ENCODE data around the gene CCNQ. TPM values are rescaled to one million over a fixed set of nuclear protein-coding genes. Genes with fewer than 3 reads are reported as not detected.

The CCNQ gene
- total RNA-seq, 2 experiments from 2014 or later, result 22.5 to 23.8 TPM

DNA sequence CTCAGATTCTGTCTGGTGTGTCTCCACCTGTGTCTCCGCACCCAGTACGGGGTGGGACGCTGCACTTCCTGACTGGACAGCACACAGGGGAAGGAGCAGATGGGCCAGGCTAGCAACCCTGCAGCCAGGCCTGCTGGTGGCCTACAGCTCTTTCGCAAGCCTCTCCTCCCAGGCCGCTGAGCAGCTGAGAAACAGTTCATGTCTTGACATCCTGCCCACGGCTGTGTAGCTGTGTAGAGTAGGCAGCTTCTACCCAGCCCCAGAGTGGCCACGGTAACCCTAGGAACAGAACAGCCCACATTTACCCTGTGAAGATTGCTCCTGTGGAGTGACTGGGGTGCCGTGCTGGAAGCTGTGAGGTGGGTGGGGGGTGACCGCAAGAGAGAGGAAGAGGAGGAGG, 38.9 kb downstream of the CCNQ start:
- no peak overlapping the region for H3K4me3 Mint-ChIP-seq
- no peaks in the 10 kb centered on the region for H3K27me3 Mint-ChIP-seq
- no peak overlapping the region for H3K27ac Mint-ChIP-seq
- ChIA-PET POLR2A (no interaction called here), CTCF (no interaction called here)
- no peaks in the 10 kb centered on the region for H3K36me3 Mint-ChIP-seq (ENCODE audit: low read depth)
- H3K9me3 Mint-ChIP-seq, result no peaks in the 10 kb centered on the region
- no peak for DNase-seq
- H3K4me1 Mint-ChIP-seq, result no peaks in the 10 kb centered on the region

DNA sequence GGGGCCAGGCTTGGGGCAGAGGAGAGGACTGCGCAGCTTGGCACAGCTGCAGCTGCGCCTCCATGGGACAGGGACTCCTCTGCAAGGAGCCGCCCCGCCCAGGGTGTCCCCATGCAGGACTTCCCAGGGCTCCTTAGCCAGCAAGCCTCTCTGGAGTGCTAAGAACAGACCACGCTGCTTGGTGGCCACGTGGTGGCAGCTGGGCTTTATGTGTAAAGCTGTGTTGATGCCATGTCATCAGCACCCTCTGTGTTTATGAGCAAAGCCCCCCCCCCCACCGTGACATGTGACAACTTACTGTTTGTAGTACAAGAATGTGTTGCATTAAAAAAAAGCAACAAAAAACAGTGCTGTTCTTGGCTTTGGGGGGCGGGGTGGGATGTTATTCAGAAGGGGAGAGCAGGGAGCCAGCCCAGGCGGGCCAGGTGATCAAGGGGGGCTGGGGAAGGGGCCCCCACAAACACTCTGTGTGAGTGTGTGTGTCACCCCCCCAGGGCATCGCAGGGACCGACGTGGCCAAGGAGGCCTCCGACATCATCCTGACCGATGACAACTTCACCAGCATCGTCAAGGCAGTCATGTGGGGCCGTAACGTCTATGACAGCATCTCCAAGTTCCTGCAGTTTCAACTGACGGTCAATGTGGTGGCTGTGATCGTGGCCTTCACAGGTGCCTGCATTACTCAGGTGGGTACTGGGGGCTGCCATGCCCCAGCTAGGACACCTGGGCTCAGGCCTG, 41.2 kb downstream of the CCNQ start:
- POLR2A ChIA-PET, result no interaction called here
- Mint-ChIP-seq H3K9me3 (no peaks in the 10 kb centered on the region), H3K4me1 (no peaks in the 10 kb centered on the region), H3K27ac (no peak overlapping the region), H3K4me3 (no peak overlapping the region), H3K27me3 (no peaks in the 10 kb centered on the region), H3K36me3 (ENCODE audit: low read depth) (no peaks in the 10 kb centered on the region)
- DNase-seq, result no peak
- CTCF ChIA-PET, result interaction anchor here (1.2 kb wide), 1 partner anchor 11 kb away, joined by 3 read pairs; no protein-coding TSS in a partner anchor

DNA sequence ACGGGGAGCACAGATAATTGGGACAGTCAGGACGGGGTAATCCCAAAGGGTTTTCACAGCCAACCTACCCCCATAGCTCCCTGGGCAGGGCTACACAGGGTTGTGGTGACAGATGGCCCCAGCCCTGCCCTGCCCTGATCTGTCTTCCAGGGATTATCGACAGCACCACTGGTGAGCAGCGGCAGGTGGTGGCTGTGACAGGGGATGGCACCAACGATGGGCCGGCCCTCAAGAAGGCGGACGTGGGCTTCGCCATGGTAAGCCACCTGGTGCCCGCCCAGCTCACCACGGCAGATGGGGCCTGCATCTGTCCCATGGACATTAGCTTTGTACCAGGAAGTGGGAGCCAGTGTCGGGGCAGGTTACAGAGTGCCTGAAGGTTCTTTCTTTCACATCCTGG, 42.2 kb downstream of the CCNQ start:
- Mint-ChIP-seq H3K9me3 (no peaks in the 10 kb centered on the region), H3K4me3 (no peak overlapping the region), H3K27me3 (no peaks in the 10 kb centered on the region), H3K4me1 (no peaks in the 10 kb centered on the region), H3K27ac (no peak overlapping the region), H3K36me3 (ENCODE audit: low read depth) (no peaks in the 10 kb centered on the region)
- DNase-seq, result no peak
- CTCF ChIA-PET, result interaction anchor here (1.1 to 1.4 kb wide), 4 partner anchors 9 to 92 kb away, joined by 3 to 4 read pairs (median 3); no protein-coding TSS in a partner anchor
- POLR2A ChIA-PET, result no interaction called here

DNA sequence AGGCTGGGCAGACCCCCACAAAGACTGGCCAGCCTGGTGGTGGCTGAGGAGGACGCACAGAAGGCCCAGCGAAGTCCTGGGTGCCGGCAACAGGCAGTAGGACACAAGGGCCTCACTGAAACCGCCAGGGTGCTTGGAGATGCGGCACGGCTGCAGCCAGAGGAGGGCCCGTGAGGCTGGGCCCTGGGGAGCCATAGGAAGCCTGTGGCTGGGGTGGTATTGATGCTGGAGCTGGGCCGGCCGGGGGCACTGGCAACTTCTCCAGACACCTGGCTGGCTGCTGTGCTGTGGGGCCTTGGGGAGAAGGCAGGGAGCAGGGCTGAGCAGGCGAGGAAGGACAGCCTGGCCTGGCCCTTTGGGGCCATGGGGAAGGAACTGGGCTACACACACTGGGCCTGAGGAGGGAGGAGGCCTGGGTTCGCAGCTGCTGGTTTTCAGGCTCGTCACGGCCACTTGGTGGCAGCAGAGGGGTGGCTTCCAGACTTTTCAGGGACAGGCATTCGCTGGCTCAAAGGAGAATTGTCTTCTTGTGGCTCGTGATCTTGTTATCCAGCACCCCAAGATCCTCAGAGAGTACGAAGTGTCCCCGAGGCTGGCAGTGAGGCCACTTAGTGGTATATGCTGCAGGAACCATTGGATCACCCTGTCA, 44.3 kb downstream of the CCNQ start:
- H3K36me3 Mint-ChIP-seq (ENCODE audit: low read depth), result no peaks in the 10 kb centered on the region
- DNase-seq, result peak; percentile 64
- ChIA-PET CTCF (interaction anchor here (0.6 to 2.6 kb wide), 8 partner anchors 10 to 113 kb away, joined by 3 to 13 read pairs (median 4); no protein-coding TSS in a partner anchor), POLR2A (no interaction called here)
- H3K4me3 Mint-ChIP-seq, result no peak overlapping the region
- no peaks in the 10 kb centered on the region for H3K4me1 Mint-ChIP-seq
- no peak overlapping the region for H3K27ac Mint-ChIP-seq
- no peaks in the 10 kb centered on the region for H3K27me3 Mint-ChIP-seq
- no peaks in the 10 kb centered on the region for H3K9me3 Mint-ChIP-seq

DNA sequence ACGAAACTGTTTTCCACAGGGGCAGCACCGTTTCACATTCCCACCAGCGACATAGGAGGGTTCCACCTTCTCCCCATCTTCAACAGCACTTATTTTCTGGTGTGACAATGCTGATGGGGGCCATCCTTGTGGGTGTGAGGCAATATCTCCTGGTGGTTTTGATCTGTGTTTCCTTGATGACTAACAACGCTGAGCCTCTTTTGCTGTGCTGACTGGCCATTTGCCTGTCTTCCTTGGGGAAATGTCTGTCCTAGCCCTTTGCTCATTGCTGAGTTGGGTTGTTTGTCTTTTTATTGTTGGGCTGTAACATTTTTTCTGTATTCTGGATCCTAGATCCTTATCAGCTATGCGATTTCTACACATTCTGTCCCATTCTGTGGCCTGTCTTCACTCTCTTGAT, 47.8 kb downstream of the CCNQ start:
- H3K27me3 Mint-ChIP-seq, result no peaks in the 10 kb centered on the region
- no peaks in the 10 kb centered on the region for H3K36me3 Mint-ChIP-seq (ENCODE audit: low read depth)
- POLR2A ChIA-PET, result no interaction called here
- no peak overlapping the region for H3K27ac Mint-ChIP-seq
- no peaks in the 10 kb centered on the region for H3K4me1 Mint-ChIP-seq
- CTCF ChIA-PET, result no interaction called here
- no peak overlapping the region for H3K4me3 Mint-ChIP-seq
- no peaks in the 10 kb centered on the region for H3K9me3 Mint-ChIP-seq
- DNase-seq, result no peak

DNA sequence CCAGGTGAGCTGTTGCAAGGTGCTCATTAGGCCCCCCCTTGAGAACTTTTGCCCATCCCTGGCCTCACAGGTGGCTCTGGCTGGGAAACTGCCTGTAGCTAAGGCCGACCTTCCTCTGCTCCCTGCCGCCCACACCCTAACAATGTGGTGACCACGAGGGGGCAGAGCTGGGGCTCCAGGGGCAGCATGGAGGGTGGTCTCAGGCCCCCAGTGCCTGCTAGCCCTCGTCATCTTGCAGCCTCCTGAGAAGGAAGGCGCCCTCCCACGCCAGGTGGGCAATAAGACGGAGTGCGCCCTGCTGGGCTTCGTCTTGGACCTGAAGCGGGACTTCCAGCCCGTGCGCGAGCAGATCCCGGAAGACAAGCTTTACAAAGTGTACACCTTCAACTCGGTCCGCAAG, 49.1 kb downstream of the CCNQ start:
- no peaks in the 10 kb centered on the region for H3K27me3 Mint-ChIP-seq
- H3K27ac Mint-ChIP-seq, result no peak overlapping the region
- no peaks in the 10 kb centered on the region for H3K4me1 Mint-ChIP-seq
- no peaks in the 10 kb centered on the region for H3K36me3 Mint-ChIP-seq (ENCODE audit: low read depth)
- no peak overlapping the region for H3K4me3 Mint-ChIP-seq
- H3K9me3 Mint-ChIP-seq, result no peaks in the 10 kb centered on the region
- ChIA-PET CTCF (interaction anchor here (1.2 kb wide), 1 partner anchor 10 kb away, joined by 5 read pairs; no protein-coding TSS in a partner anchor), POLR2A (no interaction called here)
- DNase-seq, result no peak

DNA sequence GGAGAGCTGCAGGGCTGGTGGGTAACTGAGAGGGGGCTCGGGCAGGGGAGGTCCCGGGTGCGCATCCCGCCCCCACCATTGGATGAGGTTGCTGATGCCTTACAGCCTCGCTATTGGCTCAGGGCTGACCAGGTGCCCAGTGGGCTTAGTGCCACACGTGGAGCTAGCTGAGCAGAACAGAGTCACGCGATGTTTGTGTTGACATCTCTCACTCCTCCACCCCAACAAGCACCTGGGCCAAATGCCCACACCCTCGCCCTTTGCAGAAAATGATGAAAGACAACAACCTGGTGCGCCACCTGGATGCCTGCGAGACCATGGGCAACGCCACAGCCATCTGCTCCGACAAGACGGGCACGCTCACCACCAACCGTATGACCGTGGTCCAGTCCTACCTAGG, 49.7 kb downstream of the CCNQ start:
- H3K4me1 Mint-ChIP-seq, result no peaks in the 10 kb centered on the region
- H3K9me3 Mint-ChIP-seq, result no peaks in the 10 kb centered on the region
- no peaks in the 10 kb centered on the region for H3K36me3 Mint-ChIP-seq (ENCODE audit: low read depth)
- H3K4me3 Mint-ChIP-seq, result no peak overlapping the region
- ChIA-PET POLR2A (no interaction called here), CTCF (interaction anchor here (1.2 kb wide), 1 partner anchor 10 kb away, joined by 5 read pairs; no protein-coding TSS in a partner anchor)
- no peaks in the 10 kb centered on the region for H3K27me3 Mint-ChIP-seq
- DNase-seq, result no peak
- H3K27ac Mint-ChIP-seq, result no peak overlapping the region

DNA sequence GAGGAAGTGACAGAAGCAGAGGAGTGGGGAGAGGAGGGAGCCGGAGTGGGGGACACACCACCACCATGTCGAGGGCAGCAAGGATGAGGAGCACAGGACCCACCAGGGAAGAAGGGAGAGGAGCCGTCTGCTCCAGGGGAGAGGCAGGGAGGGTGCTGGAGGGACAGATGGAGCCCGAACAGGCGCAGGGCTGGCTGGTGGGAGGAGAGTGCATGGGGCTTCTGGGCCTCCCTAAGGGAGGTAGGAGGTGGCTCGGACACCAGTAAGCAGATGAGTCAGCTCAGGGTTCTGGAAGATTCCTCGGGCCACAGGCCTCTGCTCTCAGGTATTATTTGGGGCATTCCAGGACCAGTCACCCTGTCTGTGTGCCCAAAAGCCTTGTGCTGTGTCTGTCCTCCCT, 51.7 kb downstream of the CCNQ start:
- Mint-ChIP-seq H3K9me3 (no peaks in the 10 kb centered on the region), H3K4me1 (no peaks in the 10 kb centered on the region), H3K27ac (no peak overlapping the region), H3K4me3 (no peak overlapping the region), H3K36me3 (ENCODE audit: low read depth) (no peaks in the 10 kb centered on the region), H3K27me3 (no peaks in the 10 kb centered on the region)
- DNase-seq, result no peak
- POLR2A ChIA-PET, result no interaction called here
- CTCF ChIA-PET, result interaction anchor here (0.9 kb wide), 1 partner anchor 9 kb away, joined by 3 read pairs; no protein-coding TSS in a partner anchor

DNA sequence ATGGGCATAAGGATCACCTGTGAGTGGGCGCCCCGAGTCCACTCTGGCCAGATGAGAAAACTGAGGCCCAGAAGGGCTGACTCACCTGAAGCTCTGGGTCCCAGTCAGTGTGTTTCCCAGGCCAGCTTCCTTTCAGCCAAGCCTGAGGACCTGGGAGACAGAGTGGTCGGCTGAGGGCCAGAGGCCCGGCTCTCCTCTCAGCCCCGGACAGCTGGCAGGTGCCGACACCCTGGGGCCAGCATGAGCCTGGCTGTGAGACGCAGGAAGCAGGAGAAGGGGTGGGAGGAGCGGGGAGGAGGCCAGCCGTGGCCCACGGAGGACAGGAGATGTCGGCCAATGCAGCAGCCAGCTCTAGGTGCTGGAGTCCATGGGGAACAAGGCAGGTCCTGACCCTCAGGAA, 52.6 kb downstream of the CCNQ start:
- H3K9me3 Mint-ChIP-seq, result no peaks in the 10 kb centered on the region
- H3K27ac Mint-ChIP-seq, result no peak overlapping the region
- H3K36me3 Mint-ChIP-seq (ENCODE audit: low read depth), result no peaks in the 10 kb centered on the region
- no peak overlapping the region for H3K4me3 Mint-ChIP-seq
- no peaks in the 10 kb centered on the region for H3K4me1 Mint-ChIP-seq
- POLR2A ChIA-PET, result no interaction called here
- no peaks in the 10 kb centered on the region for H3K27me3 Mint-ChIP-seq
- no peak for DNase-seq
- CTCF ChIA-PET, result interaction anchor here (0.6 to 1.3 kb wide), 3 partner anchors 31 to 127 kb away, joined by 3 read pairs; no protein-coding TSS in a partner anchor

DNA sequence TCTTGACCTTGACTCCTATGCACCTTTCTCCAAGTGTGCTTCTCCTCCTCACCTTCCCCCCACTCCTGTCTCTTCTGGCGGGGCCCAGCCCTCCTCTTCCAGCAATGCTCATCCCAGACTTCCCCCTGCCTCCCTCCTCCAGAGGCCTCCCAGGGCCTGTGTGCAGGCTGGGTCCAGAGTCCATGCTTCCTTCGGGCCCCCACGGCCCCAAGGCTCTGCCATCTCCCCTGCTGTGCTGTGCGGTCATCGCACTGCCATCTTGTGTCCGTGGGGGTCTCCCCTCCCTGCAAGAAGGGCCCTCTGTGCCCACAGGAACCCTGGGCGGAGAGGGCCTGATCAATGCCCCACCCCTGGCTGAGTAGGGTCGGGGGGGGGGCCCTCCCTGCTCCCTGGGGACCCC, 54.2 kb downstream of the CCNQ start:
- Mint-ChIP-seq H3K27me3 (no peaks in the 10 kb centered on the region), H3K36me3 (ENCODE audit: low read depth) (no peaks in the 10 kb centered on the region), H3K4me3 (no peak overlapping the region), H3K27ac (no peak overlapping the region), H3K4me1 (no peaks in the 10 kb centered on the region), H3K9me3 (no peaks in the 10 kb centered on the region)
- DNase-seq, result no peak
- ChIA-PET POLR2A (no interaction called here), CTCF (no interaction called here)

DNA sequence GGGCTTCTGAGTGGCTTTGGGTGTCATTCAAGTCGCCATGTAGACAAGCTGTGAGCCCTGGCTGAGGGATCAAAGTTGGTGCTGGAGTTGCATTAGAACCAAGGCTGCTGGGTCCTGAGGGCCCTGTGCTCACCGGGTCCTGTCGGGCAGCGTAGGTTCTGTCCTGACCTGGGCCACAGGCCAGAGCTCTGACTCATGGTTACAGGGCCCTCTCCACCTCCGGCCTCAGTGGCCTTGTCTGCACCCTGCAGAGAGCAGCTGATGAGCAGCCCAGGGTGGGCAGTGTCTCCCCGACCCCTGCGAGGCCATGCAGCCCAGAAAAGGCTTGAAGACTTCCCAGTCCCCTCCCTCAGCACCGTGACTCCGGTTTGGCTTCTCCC, 59.0 kb downstream of the CCNQ start:
- Mint-ChIP-seq H3K27me3 (no peaks in the 10 kb centered on the region), H3K4me3 (no peak overlapping the region), H3K27ac (no peak overlapping the region), H3K9me3 (no peaks in the 10 kb centered on the region), H3K36me3 (ENCODE audit: low read depth) (no peaks in the 10 kb centered on the region), H3K4me1 (no peaks in the 10 kb centered on the region)
- CTCF ChIA-PET, result interaction anchor here (0.6 to 2.0 kb wide), 17 partner anchors 9 to 581 kb away, joined by 3 to 13 read pairs (median 4); partner anchors contain the start of gene HAUS7
- no peak for DNase-seq
- POLR2A ChIA-PET, result no interaction called here

DNA sequence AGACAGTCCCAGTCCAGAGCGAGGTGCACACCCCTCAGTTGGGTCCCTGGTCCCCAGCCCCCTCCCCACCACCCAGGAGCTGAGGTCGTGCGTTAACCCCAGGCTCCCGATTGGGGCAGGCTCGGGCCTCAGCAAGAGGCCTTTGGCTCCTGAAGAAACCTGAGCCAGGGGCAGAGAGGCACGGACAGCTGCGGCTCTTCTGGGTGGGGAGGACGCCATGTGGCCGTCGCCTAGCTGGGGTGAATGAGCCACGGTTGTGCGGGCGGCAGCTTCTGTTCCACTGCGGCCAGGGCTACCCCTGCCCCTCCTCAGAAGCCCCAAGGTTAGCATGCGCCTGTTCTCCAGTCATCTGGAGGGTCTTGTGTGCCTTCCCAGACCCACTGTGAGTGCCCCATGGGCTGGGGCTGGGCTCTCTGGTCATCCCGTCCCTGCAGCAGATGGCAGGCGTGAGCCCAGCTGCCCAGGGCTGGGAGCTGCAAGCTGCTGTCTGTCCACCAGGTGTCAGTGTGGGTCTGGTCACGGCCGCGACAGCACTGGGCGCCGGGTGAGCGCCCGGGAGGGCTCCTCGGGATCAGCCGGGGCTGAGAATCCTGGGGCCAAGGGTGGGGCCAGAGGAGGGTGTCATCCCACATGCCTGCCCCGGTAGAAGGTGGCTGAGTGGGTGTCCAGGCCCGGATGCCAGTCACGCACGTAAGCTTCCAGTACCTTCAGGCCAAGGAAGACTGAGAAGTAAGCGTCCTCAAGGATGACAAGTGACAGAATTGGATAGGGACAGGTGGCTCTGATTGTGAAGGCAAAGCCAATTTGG, 59.6 kb downstream of the CCNQ start:
- Mint-ChIP-seq H3K27me3 (no peaks in the 10 kb centered on the region), H3K4me3 (no peak overlapping the region), H3K27ac (no peak overlapping the region), H3K4me1 (no peaks in the 10 kb centered on the region), H3K36me3 (ENCODE audit: low read depth) (no peaks in the 10 kb centered on the region), H3K9me3 (no peaks in the 10 kb centered on the region)
- POLR2A ChIA-PET, result no interaction called here
- CTCF ChIA-PET, result interaction anchor here (0.6 to 2.0 kb wide), 22 partner anchors 9 to 598 kb away, joined by 3 to 13 read pairs (median 4); partner anchors contain the start of gene HAUS7
- DNase-seq, result peak; percentile 54

DNA sequence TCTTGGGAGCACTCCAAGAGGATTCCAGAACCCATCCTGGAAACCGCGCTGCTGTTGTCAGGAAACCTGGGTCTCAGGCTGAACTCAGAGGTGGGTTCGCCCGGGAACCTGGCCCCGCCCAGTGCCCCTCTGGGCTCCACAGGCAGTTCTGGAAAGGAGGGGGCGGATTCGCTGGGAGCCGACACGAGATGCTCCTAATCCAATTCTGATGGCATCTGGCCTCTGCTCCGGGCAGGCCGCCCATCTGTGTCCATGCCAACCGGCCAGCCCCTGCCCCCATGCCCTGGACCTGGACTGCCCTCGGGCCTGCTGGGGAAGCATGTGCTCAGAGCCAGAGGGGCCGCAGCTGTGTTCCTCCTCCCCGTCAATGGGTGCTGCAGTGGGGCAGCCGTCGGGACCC, 60.5 kb downstream of the CCNQ start:
- Mint-ChIP-seq H3K4me1 (no peaks in the 10 kb centered on the region), H3K27ac (no peak overlapping the region), H3K27me3 (no peaks in the 10 kb centered on the region), H3K36me3 (ENCODE audit: low read depth) (no peaks in the 10 kb centered on the region), H3K4me3 (no peak overlapping the region), H3K9me3 (no peaks in the 10 kb centered on the region)
- ChIA-PET POLR2A (no interaction called here), CTCF (interaction anchor here (1.1 to 2.0 kb wide), 6 partner anchors 13 to 597 kb away, joined by 3 to 13 read pairs (median 6); no protein-coding TSS in a partner anchor)
- no peak for DNase-seq
